Astrocyte (in vitro differentiated cells and primary cell): ENCODE data around the gene THSD7B.

ENCODE experiments used
- CTCF ChIP-seq: IDR thresholded peaks from 2 replicates; pipeline ENCODE4 v1.5.1; 2011; ENCODE audit warnings: low read depth, mild to moderate bottlenecking, inconsistent platforms, low read length, moderate library complexity; ENCODE audit not compliant: insufficient read depth
- EZH2 ChIP-seq: IDR thresholded peaks from 2 replicates; pipeline ENCODE4 v1.6.1; 2012; ENCODE audit warnings: mild to moderate bottlenecking, low read length, inconsistent platforms; ENCODE audit not compliant: insufficient read depth

- no peak for TF ChIP-seq CTCF
- no peak for TF ChIP-seq EZH2
Measured at GRCh38 chr2:137525641-137526190, 760.4 kb downstream of the THSD7B start.
